GM12801 (cell line): ENCODE results near the gene IQCF6.

Experiments
- TF ChIP-seq, protein P1 (sequence below): IDR thresholded peaks from one replicate; pipeline ENCODE4 v1.5.1; 2011; ENCODE audit warnings: control low read depth; ENCODE audit not compliant: insufficient read length; ENCODE audit errors: extremely low read depth

IQCF6 gene

DNA sequence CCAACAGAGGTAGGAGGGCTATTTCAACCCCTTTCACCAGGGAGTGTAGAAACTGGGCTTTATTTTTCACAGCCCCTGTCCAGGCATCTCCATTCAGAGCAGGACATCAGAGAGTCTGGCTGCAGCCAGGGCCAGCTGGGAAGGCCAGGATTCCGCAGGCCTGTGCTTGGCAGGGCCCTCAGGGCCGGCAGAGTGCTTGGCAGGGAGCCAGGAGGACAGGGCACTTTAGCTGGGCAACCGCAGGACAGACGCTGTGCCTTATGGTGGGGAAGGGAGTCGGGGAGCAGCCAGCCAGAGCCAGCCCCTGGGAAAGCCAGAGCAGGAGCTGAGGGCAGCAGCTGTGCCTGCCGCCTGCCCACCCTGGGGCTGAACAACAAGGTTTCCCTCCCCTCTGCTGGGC, 34.5 kb upstream of the IQCF6 start:
- TF ChIP-seq, protein P1, sequence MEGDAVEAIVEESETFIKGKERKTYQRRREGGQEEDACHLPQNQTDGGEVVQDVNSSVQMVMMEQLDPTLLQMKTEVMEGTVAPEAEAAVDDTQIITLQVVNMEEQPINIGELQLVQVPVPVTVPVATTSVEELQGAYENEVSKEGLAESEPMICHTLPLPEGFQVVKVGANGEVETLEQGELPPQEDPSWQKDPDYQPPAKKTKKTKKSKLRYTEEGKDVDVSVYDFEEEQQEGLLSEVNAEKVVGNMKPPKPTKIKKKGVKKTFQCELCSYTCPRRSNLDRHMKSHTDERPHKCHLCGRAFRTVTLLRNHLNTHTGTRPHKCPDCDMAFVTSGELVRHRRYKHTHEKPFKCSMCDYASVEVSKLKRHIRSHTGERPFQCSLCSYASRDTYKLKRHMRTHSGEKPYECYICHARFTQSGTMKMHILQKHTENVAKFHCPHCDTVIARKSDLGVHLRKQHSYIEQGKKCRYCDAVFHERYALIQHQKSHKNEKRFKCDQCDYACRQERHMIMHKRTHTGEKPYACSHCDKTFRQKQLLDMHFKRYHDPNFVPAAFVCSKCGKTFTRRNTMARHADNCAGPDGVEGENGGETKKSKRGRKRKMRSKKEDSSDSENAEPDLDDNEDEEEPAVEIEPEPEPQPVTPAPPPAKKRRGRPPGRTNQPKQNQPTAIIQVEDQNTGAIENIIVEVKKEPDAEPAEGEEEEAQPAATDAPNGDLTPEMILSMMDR = no peak

DNA sequence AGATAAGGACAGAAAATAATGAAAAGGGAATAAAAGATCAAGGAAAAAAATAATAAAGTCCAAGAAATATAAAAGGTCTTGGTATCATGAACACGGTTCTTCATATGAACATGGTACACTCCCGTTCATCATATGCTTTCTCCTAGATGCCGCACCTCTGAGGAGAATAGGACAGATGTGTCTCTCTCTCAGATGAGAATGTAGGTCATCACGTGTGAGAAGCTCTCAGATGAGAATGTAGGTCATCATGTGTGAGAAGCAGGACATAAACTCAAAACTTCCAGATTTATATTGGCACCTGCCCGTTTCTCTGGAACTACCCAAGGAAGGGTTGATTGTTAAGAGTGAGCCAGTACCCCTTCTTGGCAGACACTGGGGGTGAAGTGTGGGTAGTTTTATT, 29.9 kb upstream of the IQCF6 start:
- TF ChIP-seq, protein P1 = no peak

DNA sequence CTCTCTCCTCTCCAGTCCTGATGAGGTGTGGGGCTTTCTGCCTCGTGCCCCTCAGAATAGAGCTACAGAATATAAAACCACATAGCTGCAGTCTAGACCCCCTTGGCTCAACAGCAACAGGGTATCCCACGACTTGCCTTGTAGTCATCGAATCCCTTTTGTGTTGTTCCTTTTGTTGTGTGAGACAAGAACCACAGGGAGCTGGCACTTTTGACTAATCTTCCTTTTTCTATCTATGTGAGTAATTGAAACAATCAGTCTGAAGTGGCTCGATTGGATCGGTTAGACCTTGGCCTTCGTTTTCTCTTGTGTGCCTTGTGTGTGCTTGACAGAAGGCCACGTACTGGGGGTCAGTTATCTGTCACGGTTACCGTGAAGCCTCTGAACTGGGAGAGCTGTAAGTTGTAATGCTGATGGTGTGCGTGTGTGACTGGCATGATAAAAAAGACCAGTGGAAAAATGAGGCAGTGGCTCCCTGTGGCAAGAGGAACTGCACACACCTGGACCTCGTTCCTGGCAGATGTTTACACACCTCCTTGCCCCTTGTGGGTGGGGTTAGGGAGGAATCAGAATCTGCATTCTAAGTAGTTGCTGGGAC, 23.2 kb upstream of the IQCF6 start:
- TF ChIP-seq, protein P1 = no peak

DNA sequence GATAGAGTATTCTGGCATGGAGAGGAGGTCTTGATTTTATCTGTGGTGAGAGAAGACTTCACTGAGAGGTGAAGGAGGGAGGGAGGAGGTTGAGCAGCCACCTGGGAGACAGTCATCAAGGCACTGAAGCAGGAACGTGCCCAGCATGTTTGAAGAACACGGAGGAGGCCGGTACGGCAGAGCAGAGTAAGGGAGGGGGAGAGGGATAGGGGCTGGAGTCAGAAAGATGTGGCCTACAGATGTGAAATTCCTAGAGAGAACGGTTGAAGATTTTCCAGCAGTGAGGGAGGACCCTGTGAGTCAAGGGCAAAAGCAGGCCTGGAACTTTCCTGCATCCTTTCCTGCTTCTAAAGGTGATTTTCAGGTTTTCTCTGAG, 21.7 kb upstream of the IQCF6 start:
- TF ChIP-seq, protein P1 = no peak

DNA sequence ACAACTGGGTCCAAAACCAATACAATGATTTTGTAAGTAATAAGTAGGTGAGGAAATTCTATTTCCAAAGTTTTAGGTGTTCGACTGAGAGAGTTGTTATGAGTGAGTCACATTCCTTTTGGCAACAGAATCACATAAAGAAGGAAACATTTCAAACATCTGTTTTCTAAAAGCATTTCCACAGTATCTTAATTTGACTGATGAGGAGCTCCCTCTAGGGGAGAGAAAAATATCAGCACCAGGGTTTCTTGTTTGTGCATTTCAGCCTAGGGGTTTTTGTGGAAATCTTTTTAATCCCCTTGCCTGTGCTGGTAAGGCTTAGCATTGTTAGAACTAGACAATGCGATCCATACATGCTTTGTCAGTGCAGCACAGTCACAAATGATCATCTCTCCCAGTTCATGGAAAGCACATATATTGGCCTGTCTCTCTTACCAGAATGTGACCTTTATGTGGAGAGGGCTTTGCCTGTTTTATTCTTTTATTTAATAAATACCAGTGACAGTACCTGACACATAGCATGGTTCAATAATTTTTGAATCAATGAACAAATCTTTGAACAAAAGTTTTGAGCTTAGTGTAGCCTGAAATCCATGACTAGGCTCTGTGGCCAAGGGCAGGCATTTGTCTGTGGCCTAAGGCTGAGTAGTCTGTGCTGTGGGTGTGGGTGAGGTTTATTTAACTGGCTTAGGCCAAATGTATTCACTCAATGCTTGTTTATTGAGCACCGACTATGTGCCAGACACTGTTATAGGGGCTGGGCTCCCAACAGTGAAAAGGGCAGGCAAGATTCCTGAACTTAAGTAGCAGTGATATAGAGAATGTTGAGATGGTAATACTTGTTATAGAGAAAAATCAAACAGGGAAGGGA, 21.1 kb upstream of the IQCF6 start:
- TF ChIP-seq, protein P1 = no peak

DNA sequence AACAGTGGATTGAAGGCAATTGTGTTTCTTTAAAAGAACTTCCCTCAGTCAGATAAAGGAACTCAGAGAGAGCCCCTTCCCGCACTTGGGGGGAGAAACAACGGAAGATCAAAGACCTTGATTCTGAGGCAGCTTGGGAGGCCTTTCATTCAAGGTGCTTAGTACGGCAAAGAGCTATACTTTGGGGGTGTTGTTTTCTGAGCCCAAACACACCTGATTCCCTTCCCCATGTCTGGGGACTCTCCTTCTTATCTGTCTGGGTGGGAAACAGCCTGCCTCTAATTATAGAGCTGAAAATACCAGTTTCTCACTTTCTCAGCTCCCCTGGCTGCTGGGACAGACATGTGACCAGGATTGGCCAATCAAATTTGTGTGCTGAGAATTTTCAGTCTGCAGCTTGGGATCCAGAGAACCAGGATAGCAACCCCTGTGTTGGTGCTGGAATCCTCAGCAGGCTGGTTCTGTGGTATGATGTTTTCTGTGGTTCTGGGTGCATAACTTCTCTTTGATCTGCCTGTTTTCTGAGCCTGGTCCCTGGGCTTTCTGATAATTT, 19.4 kb upstream of the IQCF6 start:
- TF ChIP-seq, protein P1 = no peak

DNA sequence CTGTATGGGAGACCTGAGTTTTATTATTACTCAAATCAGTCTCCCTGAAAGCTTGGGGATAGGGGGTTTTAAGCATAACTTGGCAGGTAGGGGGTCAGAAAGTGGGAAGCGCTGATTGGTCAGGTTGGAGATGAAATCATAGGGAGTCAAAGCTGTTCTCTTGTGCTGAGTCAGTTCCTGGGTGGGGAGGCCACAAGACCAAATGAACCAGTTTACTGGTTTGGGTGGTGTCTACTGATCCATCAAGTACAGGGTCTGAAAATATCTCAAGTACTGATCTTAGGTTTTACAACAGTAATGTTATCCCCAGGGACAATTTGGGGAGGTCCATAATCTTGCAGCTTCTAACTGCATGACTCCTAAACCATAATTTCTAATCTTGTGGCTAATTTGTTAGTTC, 17.8 kb upstream of the IQCF6 start:
- TF ChIP-seq, protein P1 = no peak
